Measurements from ENCODE around the gene KCP.

Gene KCP

DNA sequence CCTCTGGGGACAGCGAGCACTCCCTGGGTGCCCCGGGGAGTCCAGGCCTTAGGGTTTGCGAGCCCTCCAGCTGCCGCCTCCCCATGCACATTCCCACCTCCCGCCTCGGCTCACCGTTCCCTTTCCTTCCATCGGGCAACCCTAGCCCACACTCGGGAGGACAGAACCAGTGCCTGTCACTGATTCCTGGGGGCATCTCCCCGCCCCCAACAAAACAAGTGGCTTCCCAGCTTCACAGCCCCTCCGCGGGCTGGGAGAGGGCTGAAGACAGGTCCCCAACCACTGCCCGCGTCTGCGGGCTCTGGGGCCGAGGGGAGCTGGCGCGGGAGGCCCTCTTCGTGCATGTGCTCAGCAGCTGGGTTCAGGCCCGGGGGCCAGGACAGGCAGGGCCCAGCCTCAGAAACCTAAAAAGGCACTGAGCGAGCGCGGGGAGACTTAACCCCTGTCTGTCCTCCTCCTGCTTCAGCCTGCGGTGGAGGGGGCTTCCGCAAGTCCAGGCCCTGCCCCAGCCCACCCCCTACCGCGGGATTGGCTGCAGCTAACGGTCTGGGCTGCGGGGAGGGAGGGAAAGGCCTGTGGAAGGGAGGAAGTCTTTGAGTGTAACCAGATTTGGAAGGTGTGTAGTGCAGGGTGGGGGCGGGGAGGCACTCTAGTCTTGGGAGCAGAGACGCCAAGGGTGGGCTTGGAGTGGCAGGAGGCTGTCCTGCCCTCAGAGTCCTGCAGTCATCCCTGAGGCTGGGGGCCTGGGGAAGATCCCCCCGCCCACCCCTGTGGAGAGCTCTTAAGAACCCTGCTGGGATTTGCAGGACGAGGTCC is 79.1 kb downstream of the KCP start:
- H3K9me3 Mint-ChIP-seq = no peaks in the 10 kb centered on the region

DNA sequence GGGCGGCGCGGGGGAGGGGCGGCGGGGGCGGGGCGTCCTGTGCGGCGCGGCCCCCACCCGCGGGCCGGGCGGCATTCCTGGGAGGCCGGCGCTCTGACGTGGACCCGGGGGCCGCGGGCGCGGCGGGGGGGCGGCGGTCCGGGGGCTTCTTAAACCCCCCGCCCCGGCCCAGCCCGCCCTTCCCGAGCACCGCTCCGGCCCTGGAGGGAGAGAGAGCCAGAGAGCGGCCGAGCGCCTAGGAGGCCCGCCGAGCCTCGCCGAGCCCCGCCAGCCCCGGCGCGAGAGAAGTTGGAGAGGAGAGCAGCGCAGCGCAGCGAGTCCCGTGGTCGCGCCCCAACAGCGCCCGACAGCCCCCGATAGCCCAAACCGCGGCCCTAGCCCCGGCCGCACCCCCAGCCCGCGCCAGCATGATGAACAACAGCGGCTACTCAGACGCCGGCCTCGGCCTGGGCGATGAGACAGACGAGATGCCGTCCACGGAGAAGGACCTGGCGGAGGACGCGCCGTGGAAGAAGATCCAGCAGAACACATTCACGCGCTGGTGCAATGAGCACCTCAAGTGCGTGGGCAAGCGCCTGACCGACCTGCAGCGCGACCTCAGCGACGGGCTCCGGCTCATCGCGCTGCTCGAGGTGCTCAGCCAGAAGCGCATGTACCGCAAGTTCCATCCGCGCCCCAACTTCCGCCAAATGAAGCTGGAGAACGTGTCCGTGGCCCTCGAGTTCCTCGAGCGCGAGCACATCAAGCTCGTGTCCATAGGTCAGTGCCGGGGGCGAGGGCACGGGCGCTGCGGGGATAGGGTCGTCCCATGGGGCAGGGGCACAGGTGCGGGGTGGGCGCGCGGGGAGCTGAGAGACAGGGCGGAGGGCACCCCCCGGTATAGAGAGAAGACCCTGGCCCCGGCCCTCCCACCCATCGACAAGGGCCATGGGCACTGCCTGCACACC is 80.0 kb downstream of the KCP start, which contains the start of gene FLNC:
FLNC (plus strand) TSS at position 176 of the 947 bp plus-strand sequence; CDS start at position 408, 232 bp downstream.
- Mint-ChIP-seq H3K9me3 (no peaks in the 10 kb centered on the region), H3K36me3 (ENCODE audit: low read depth) (peaks cover 5% of the 10 kb centered on the region), H3K4me1 (peaks cover 47% of the 10 kb centered on the region), H3K4me3 (peak within 1 kb of the TSS; percentile 91 to 94 (median 92)), H3K27ac (peak within 1 kb of the TSS; percentile 77 to 98 (median 95)), H3K27me3 (ENCODE audit: low read depth) (peaks cover 3% of the 10 kb centered on the region)
- TF ChIP-seq, protein P1, sequence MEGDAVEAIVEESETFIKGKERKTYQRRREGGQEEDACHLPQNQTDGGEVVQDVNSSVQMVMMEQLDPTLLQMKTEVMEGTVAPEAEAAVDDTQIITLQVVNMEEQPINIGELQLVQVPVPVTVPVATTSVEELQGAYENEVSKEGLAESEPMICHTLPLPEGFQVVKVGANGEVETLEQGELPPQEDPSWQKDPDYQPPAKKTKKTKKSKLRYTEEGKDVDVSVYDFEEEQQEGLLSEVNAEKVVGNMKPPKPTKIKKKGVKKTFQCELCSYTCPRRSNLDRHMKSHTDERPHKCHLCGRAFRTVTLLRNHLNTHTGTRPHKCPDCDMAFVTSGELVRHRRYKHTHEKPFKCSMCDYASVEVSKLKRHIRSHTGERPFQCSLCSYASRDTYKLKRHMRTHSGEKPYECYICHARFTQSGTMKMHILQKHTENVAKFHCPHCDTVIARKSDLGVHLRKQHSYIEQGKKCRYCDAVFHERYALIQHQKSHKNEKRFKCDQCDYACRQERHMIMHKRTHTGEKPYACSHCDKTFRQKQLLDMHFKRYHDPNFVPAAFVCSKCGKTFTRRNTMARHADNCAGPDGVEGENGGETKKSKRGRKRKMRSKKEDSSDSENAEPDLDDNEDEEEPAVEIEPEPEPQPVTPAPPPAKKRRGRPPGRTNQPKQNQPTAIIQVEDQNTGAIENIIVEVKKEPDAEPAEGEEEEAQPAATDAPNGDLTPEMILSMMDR (IDR thresholded peaks at IDR 0.05; ENCODE audit: unreplicated experiment in 3 of 3) = no peak

More for the DNA sequence above, 79.1 kb downstream of the KCP start:
- TF ChIP-seq, protein P1 (IDR thresholded peaks at IDR 0.05; ENCODE audit: unreplicated experiment in 3 of 3) = no peak
- peaks cover 56% of the 10 kb centered on the region for H3K4me1 Mint-ChIP-seq
- H3K36me3 Mint-ChIP-seq (ENCODE audit: low read depth) = peaks cover 10% of the 10 kb centered on the region
- H3K27me3 Mint-ChIP-seq (ENCODE audit: low read depth) = peaks cover 3% of the 10 kb centered on the region
- H3K27ac Mint-ChIP-seq = peak overlapping the region; percentile 77 to 98 (median 95)
- H3K4me3 Mint-ChIP-seq = peak overlapping the region; percentile 91 to 94 (median 92)

DNA sequence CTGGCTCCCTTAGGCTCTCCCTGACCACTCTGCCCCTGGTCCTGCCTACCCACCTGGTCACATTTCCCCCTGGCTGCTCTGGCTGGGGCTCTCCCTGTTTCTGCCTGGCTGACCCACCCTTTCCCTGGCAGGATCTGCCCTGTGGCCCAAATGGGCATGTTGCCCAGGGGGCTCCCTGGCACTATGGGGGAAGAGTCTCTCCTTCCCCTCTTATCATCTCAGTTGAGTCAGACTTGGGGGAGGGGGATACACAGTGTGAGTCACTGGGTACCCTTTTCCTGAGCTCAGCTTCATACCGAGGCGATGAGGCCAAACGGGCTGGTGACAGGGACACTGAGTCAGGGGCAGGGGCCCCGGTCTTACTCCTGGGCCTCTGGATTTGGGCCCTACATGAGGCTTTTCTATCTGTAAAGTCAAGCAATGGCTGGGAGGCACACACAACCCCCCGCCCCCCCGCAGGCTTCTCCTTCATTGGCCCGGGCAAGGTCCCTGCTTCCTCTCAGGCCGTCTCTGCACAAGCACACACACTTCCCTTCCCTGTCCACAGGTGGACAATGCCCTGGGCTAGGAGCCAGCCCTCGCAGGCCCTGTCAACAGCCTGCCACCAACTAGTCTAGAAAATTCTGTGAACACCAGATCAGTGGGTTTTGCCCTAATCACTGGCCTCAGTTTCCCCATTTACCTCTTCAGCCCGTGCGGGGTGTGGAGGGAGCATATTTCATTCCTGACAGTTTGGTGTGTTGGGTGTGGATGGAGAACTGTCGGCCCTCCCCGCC is 80.9 kb downstream of the KCP start:
- Mint-ChIP-seq H3K27ac (peak overlapping the region; percentile 45 to 60 (median 52)), H3K36me3 (ENCODE audit: low read depth) (peaks cover 2% of the 10 kb centered on the region), H3K4me3 (peak overlapping the region; percentile 72 to 83 (median 81)), H3K9me3 (no peaks in the 10 kb centered on the region), H3K27me3 (ENCODE audit: low read depth) (peaks cover 3% of the 10 kb centered on the region), H3K4me1 (peaks cover 42% of the 10 kb centered on the region)
- TF ChIP-seq, protein P1 (IDR thresholded peaks at IDR 0.05; ENCODE audit: unreplicated experiment in 3 of 3) = no peak

DNA sequence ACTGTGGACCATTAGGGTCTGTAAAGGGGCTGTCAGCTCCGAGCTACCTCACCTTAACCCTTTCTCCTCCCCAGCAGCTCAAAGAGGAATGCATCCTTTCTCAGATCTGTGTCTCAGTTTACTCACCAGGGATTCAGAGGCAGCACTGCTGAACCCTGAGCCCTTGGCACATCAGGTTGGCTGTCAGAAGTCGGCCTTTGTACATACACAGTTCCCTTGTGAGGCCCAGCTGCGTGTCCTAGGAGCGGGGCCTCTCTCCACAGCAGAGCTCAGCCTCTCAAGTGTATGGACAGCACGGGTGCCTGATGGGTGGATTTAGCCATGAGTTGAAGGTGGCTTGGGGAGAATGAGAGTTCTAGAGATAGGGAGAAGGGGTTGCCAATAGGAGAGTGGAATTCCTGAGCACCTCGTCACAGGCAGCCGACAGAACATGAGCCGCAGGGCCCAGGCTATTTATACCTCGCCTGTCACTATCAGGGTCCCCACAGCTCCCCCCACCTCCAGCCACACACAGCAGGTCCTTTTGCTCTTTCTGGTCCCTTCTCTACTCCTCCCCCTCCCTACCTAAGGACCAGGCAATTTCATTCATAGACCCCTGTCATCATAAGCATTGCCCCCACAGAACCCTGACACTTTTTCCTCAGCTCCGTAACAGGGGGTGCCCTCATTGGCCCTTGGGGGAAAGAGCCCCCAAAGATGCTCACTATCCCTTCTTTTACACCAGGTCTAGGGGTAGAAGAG is 82.4 kb downstream of the KCP start:
- H3K27ac Mint-ChIP-seq = peak overlapping the region; percentile 66 to 87 (median 81)
- peaks cover 29% of the 10 kb centered on the region for H3K4me1 Mint-ChIP-seq

More for the DNA sequence above, 82.4 kb downstream of the KCP start:
- H3K27me3 Mint-ChIP-seq (ENCODE audit: low read depth) = peaks cover 3% of the 10 kb centered on the region
- H3K36me3 Mint-ChIP-seq (ENCODE audit: low read depth) = no peaks in the 10 kb centered on the region
- peak overlapping the region; percentile 33 to 76 (median 74) for H3K4me3 Mint-ChIP-seq
- TF ChIP-seq, protein P1 (IDR thresholded peaks at IDR 0.05; ENCODE audit: unreplicated experiment in 3 of 3) = no peak
- H3K9me3 Mint-ChIP-seq = no peaks in the 10 kb centered on the region

Data from nephron (organoid).